ACC112 (cell line): Measurements from ENCODE around the gene TMCC1.

ENCODE experiments used
- H2AFZ ChIP-seq: fragments of 200-600 bp; sonication (generic); one replicate; pipeline ENCODE4 v1.6.0; 2017; ENCODE audit warnings: antibody characterized with exemption, low read length; ENCODE audit not compliant: unreplicated experiment
- H3K27ac ChIP-seq: fragments of 200-600 bp; sonication (generic); 2 replicates; pipeline ENCODE4 v1.5.1; 2014; ENCODE audit warnings: low read depth, mild to moderate bottlenecking, antibody characterized with exemption, low read length, moderate library complexity
- H3K27me3 ChIP-seq: fragments of 200-600 bp; sonication (generic); 2 replicates; pipeline ENCODE4 v1.6.1; 2014; ENCODE audit warnings: mild to moderate bottlenecking, antibody characterized with exemption, low read length, moderate library complexity, mixed read lengths; ENCODE audit not compliant: insufficient read depth
- H3K36me3 ChIP-seq: fragments of 200-600 bp; sonication (generic); 2 replicates; pipeline ENCODE4 v1.6.1; 2016; ENCODE audit warnings: mild to moderate bottlenecking, antibody characterized with exemption, low read length, moderate library complexity, mixed read lengths; ENCODE audit not compliant: insufficient read depth
- H3K4me1 ChIP-seq: fragments of 200-600 bp; sonication (generic); one replicate; pipeline ENCODE4 v1.6.1; 2016; ENCODE audit warnings: low read length, mixed read lengths; ENCODE audit not compliant: insufficient read depth, unreplicated experiment, control insufficient read depth
- H3K4me3 ChIP-seq: fragments of 200-600 bp; sonication (generic); 2 replicates; pipeline ENCODE4 v1.5.1; 2014; ENCODE audit warnings: mild to moderate bottlenecking, low read depth, low read length
- H3K79me2 ChIP-seq: fragments of 200-600 bp; sonication (generic); one replicate; pipeline ENCODE4 v1.6.0; 2016; ENCODE audit warnings: low read length; ENCODE audit not compliant: control insufficient read depth, unreplicated experiment, insufficient read depth

TMCC1 gene

GRCh38 chr3:129623447-129624118, 269.9 kb downstream of the TMCC1 start:
- H3K27me3 ChIP-seq = no peaks in the 10 kb centered on the region
- no peaks in the 10 kb centered on the region for H3K36me3 ChIP-seq
- H3K27ac ChIP-seq = no peak overlapping the region
- no peaks in the 10 kb centered on the region for H3K79me2 ChIP-seq
- H2AFZ ChIP-seq = no peak overlapping the region
- H3K4me1 ChIP-seq = peaks cover 30% of the 10 kb centered on the region
- H3K4me3 ChIP-seq = no peak overlapping the region

GRCh38 chr3:129622933-129623332, 270.6 kb downstream of the TMCC1 start:
- Histone ChIP-seq H3K4me1 (peaks cover 29% of the 10 kb centered on the region), H3K4me3 (no peak overlapping the region), H3K36me3 (no peaks in the 10 kb centered on the region), H3K79me2 (no peaks in the 10 kb centered on the region), H3K27ac (no peak overlapping the region), H3K27me3 (no peaks in the 10 kb centered on the region), H2AFZ (no peak overlapping the region)

- peaks cover 29% of the 10 kb centered on the region for H3K4me1 ChIP-seq
- no peaks in the 10 kb centered on the region for H3K27me3 ChIP-seq
- H3K27ac ChIP-seq = no peak overlapping the region
- H2AFZ ChIP-seq = no peak overlapping the region
- H3K36me3 ChIP-seq = no peaks in the 10 kb centered on the region
- H3K79me2 ChIP-seq = no peaks in the 10 kb centered on the region
- no peak overlapping the region for H3K4me3 ChIP-seq
These were observed 271.2 kb downstream of the TMCC1 start for GRCh38 chr3:129622226-129622874.

- H3K79me2 ChIP-seq = no peaks in the 10 kb centered on the region
- H3K27ac ChIP-seq = no peak overlapping the region
- peaks cover 29% of the 10 kb centered on the region for H3K4me1 ChIP-seq
- no peak overlapping the region for H2AFZ ChIP-seq
- H3K36me3 ChIP-seq = no peaks in the 10 kb centered on the region
- no peak overlapping the region for H3K4me3 ChIP-seq
- H3K27me3 ChIP-seq = no peaks in the 10 kb centered on the region
These were observed 271.8 kb downstream of the TMCC1 start for GRCh38 chr3:129621626-129622225.

- Histone ChIP-seq H3K27me3 (no peaks in the 10 kb centered on the region), H3K36me3 (no peaks in the 10 kb centered on the region), H2AFZ (no peak overlapping the region), H3K27ac (no peak overlapping the region), H3K4me3 (no peak overlapping the region), H3K4me1 (peaks cover 31% of the 10 kb centered on the region), H3K79me2 (no peaks in the 10 kb centered on the region)
These were observed 272.5 kb downstream of the TMCC1 start for GRCh38 chr3:129620828-129621559.

- Histone ChIP-seq H3K27ac (no peak overlapping the region), H3K4me1 (peaks cover 22% of the 10 kb centered on the region), H2AFZ (no peak overlapping the region), H3K27me3 (no peaks in the 10 kb centered on the region), H3K4me3 (no peak overlapping the region), H3K79me2 (no peaks in the 10 kb centered on the region), H3K36me3 (no peaks in the 10 kb centered on the region)
These were observed 273.8 kb downstream of the TMCC1 start for GRCh38 chr3:129619726-129620162.

- peaks cover 16% of the 10 kb centered on the region for H3K4me1 ChIP-seq
- no peaks in the 10 kb centered on the region for H3K27me3 ChIP-seq
- no peak overlapping the region for H3K4me3 ChIP-seq
- H3K79me2 ChIP-seq = no peaks in the 10 kb centered on the region
- H3K36me3 ChIP-seq = no peaks in the 10 kb centered on the region
- H2AFZ ChIP-seq = no peak overlapping the region
- no peak overlapping the region for H3K27ac ChIP-seq
These were observed 274.4 kb downstream of the TMCC1 start for GRCh38 chr3:129618901-129619671.

GRCh38 chr3:129618186-129618820, 275.2 kb downstream of the TMCC1 start:
- peaks cover 16% of the 10 kb centered on the region for H3K4me1 ChIP-seq
- no peaks in the 10 kb centered on the region for H3K27me3 ChIP-seq
- no peaks in the 10 kb centered on the region for H3K36me3 ChIP-seq
- H3K4me3 ChIP-seq = no peak overlapping the region
- no peak overlapping the region for H3K27ac ChIP-seq
- no peaks in the 10 kb centered on the region for H3K79me2 ChIP-seq
- no peak overlapping the region for H2AFZ ChIP-seq

GRCh38 chr3:129617381-129618185, 275.9 kb downstream of the TMCC1 start:
- Histone ChIP-seq H3K27me3 (no peaks in the 10 kb centered on the region), H3K4me3 (no peak overlapping the region), H3K79me2 (no peaks in the 10 kb centered on the region), H3K36me3 (no peaks in the 10 kb centered on the region), H3K27ac (no peak overlapping the region), H3K4me1 (peaks cover 19% of the 10 kb centered on the region), H2AFZ (no peak overlapping the region)
